Activated T-cell treated with anti-CD3 and anti-CD28 coated beads for 1 hour (primary cell): ENCODE results near the gene ATG7.
"Not testable (repeated sequence)": the region's sequence is repeated elsewhere in the genome, so short reads cannot be mapped to it uniquely, and the experiment has no call there.

ENCODE experiments used
- DNase-seq: peaks from one replicate; pipeline ENCODE4 v3.0.0-alpha.2; 2020; ENCODE audit warnings: low read depth

The ATG7 gene

DNA sequence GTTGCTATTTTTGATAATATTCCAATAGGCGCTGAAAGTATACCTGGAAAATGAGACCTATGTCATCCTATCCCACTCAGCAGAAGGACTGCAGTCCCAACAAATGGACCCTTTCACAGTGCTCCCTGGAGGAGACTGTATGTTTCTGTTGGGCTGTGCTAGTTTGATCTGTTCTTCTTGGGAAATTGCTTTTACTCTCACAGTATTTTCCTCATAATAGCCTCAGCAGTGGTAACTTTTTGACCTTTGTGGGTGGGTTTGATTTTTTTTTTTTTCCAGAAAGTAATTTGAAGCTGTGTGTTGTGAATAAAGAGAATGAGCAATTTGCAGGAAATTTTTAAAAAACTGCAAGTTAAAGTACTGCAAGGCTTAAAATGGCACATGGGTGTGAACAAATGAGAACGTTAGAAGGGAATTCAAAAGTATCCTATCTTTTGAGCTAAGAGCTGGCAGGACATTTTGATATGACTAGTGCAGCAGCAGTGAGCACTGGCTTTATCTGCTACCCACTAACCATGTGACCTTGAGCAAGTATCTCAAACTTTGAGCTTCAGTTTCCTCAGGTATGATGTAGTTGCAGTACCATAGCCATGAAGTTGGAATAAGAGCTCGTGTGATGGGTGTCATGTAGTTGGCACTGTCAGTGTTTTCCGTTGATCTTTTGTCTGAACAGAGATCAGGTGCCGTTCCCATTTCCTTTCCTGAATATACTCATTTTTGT lies 118.4 kb downstream of the ATG7 start:
- DNase-seq, result no peak

DNA sequence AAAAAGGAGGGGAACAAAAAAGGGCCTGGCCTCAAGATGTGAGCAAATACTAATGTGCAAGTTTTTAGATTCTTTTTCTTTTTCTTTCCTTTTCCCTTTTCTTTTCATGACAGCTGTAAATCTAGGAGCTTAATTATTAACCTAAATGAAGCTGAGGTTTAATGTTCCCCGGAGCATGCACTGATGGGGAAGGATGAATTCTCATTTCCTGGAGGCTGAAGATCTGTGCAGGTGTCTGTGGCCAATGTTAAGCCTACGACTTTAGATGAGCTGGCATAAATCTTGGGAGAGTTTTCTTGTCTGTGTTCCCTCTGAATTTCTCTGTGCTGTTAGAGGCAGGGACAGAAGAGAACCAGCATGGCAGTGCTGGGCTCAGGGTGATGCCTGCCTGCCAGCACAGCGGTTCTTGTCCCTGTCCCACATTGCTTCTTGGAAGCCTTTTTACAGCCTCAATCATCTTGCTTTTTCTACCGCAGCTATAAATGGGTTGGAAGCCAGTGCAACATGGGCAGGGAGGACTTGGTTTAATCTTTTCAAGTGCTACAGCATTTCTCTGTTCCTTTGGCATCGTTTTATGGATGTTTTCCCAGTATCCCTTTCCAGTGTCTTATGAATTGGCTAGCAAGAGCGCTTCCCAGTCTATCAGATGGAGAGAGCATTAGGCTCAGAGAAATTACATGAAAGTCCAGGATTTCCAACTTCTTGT lies 119.1 kb downstream of the ATG7 start:
- DNase-seq, result no peak

DNA sequence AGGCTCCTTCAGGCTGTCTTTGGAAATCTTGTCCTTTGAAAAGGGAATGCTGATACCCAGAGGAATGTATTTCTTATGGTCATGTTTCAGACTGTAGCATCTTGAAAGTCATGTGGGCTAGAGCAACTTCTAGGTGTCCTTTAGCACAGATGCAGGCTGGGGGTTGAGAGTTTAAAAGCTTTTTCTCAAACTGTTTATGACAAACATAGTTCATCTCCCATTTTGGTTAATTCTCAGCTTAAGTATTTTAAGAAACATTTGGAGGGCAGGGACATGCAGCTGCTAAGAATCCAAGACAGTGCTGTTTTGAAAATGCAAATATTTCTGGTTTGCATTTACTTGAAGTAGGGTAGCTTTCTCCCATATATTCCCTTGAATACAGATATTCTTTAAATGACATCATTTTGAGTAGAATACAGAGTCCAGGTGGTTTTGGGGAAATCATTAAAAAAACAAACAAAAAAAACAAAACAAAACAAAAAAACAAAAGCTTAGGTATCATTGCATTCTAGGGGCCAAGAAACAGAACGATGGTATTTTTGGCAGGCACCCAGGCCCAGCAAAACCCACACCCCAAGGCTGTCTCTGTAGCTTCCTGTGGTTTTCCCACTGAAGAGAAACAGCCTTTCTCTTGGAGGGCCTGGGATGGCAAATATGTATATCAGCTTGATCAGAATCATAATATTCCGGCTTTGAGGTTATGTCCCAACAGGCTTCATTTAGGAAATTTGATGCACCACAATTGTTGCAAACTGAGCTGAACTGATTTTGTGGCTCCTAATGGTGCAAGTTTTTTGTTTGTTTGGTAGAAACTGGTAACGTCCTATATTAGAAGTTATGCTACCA lies 120.0 kb downstream of the ATG7 start:
- DNase-seq, result no peak

DNA sequence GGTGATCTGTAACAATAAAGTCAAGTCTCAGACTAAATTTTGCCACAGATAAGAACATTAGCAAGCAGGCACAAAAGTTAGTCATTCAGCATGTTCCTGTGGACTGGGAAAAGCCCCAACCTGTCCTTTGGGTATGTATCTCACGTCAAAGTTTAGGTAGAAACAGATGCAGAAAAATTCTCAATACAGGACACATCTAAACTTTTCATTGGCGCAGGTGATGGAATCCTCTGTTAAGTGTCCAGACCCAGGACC lies 120.6 kb downstream of the ATG7 start:
- no peak for DNase-seq

DNA sequence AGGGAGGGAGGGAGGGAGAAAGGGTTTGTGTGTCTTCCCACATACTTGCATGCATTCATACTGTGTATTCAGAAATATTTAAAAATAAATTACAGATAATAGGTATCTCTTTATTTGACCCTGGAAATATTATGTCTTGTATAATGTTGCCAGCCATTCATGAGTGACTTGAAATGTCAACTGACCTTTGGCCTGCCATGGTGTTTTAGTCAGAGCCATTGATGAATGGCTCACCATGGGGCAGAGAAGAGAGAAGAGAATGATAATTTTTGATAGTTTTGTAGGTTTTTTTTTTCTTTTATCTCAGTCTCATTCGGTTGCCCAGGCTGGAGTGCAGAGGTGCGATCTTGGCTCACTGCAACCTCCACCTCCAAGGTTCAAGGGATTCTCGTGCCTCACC lies 121.2 kb downstream of the ATG7 start:
- no peak for DNase-seq

DNA sequence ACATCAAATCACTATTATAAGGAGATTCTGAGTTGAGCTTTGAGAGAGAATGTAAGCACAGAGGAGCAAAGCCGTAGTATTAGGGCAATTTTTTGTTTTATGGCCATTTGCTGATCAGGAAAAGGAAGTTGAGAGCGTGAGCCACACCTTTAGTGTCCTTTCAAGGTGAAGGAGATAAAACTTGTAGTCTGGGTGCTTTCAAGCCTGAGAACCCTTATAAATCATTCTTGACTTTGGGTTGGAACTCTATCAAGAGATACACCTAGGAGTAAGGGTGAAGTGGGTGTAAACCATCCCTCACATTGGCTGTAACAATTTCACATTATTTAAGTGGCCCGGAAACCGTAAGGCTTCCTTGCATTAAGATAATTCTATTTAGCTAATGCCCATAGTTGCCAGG lies 122.2 kb downstream of the ATG7 start:
- no peak for DNase-seq

DNA sequence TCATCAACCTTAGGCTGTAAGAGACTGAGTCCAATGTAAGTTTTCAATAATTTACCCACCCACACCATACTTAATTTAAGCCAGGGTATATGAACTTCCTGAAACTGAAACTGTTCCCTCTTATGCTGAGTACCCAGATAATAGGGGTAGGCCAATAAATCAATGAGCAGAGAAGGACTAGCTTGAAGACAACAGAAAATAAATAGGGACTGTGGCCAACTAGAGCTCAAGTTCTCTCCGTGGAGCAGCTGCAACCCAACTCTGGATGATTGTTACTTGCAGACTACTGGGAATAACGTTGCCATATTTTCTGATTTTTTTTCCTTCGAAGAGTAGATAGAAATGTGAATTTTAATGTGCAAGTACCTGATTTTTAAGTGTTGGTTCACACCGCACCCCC lies 128.0 kb downstream of the ATG7 start:
- DNase-seq, result no peak

DNA sequence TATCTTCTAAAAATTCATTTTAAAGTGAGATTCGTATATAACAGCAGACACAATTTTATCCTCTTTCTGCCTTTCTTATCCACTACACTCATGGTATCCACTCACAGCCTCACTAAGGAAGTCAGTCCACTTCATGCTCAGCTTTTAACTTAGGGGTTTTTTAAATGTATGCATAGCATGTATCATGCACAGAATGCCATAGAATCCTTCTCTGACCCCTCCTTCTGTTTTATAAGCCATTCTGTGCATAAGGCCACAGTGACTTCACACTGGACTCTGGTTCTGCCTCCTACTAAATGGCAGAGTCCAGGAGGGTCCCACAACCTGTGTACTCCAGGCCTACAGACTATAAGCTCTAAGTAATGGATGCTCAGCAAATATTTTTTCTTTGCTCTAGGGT lies 129.2 kb downstream of the ATG7 start:
- DNase-seq, result no peak

DNA sequence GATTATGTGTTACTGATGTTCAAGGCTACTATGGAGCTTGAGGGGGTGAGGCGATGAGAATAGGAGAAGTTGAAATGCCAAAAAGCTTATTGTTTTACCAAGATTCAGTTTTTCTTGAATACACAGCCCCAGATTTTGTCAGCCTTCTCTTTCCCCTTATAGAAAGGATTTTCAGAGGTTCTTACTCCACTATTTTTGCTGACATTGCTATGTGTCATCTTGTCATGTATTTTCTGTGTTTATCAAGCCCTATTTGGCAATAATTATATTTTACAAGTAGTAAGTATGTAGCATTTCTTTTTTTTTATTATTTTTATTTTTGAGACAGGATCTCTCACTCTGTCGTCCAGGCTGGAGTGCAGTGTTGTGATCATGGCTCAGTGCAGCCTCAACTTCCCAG lies 133.1 kb downstream of the ATG7 start:
- DNase-seq, result no peak

DNA sequence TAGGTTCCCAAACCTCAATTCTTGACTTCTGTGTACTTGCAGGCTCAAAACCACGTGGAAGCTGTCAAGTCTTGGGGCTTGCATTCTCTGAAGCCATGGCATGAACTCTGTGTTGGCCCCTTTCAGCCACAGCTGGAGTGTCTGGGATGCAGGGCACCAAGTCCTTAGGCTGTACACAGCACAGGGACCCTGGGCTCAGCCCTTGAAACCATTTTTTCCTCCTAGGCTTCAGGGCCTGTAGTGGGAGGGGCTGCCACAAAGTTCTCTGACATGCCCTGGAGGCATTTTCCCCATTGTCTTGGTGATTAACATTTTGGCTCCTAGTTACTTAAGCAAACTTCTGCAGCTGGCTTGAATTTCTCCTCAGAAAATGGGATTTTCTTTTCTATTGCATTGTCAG lies 135.4 kb downstream of the ATG7 start:
- DNase-seq, result no peak

DNA sequence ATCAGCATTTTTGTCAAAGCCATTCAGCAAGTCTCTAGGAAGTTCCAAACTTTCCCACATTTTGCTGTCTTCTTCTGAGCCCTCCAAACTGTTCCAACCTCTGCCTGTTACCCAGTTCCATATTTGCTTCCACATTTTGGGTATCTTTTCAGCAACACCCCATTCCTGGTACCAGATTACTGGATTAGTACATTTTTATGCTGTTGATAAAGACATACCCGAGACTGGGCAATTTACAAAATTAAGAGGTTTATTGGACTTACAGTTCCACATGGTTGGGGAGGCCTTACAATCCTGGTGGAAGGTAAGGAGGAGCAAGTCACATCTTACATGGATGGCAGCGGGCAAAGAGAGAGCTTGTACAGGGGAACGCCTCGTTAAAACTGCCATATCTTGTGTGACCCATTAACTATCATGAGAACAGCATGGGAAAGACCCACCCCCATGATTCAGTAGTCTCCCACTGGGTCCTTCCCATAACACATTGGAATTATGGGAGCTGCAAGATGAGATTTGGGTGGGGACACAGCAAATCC lies 136.2 kb downstream of the ATG7 start:
- DNase-seq, result not testable (repeated sequence)

DNA sequence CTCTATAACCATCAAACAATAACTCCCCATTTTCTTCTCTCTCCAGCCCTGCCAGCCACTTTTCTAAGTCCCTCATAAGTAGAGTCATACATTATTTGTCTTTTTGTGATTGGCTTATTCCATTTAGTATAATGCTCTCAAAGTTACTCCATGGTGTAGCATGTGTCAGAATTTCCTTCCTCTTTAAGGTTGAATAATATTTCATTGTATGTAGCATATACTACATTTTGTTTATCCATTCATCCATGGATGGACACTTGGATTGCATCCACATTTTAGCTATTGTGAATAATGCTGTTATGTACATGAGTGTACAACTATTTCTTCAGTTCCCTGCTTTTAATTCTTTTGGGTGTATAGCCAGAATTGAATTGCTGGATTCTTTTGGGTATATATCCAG lies 138.4 kb downstream of the ATG7 start:
- DNase-seq, result no peak

DNA sequence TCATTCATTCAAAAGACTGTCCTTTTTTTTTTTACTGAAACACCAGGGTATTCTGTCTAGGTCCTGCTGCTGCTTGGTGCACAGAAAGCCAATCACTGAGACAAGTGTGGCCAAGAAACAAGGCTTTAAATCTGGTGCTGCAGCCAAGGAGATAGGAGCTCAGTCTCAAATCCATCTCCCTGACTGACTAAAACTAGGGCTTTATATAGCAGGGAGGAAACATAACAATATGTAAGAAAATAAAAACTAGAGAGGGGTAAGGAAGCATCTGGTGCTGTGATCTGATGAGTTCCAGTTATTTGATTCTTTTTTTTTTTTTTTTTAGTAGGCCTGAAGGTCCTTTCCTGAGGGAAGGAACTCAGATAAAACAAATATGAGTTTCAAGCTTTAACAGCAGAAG lies 139.8 kb downstream of the ATG7 start:
- no peak for DNase-seq

DNA sequence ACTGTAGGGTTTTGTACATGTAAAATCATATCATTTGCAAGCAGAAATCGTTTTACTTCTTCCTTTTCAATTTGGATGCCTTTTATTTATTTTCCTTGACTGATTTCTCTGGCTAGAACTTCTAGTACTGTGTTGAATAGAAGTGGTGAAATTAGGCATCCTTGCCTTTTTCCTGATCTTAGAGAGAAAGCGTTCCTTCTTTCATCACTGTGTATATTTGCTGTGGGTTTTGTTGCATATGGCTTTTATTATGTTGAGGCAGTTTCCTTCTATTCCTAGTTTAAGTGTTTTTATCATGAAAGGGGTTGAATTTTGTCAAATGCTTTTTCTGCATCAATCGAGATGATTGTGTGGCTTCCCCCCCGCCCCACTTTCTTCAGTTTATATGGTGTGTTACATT lies 140.9 kb downstream of the ATG7 start:
- DNase-seq, result no peak

DNA sequence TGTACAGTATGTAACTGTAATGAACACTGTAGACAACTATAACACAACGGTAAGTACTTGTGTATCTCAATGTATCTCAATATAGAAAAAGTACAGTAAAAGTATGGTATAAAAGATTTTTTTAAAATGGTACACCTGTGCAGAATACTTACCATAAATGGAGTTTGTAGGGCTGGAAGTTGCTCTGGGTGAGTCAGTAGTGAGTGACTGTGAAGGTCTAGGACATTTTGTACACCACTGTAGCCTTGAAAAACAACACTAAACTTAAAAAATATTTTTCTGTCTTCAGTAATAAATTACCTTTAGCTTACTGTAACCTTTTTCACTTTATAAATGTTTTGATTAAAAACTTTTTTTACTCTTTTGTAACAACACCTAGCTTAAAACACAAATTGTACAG lies 142.9 kb downstream of the ATG7 start:
- DNase-seq, result no peak

DNA sequence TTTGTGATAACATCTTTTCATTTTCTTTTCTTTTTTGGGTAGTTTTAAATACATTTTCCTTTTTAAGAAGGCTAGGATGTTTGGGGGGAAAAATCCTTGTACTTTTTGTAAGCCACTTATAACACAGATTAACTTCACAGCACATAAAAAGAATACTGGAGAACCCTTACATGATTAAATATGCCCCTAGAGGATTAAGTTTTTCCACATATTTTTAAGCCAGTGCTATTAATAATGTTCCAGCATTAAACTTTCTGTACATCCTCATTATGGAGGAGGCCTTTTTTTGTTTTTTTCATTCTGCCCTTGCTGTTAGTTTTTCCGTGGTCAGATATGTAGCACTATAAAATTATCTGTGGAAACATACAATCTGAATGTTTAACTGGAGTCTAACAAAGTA lies 147.9 kb downstream of the ATG7 start:
- DNase-seq, result no peak

DNA sequence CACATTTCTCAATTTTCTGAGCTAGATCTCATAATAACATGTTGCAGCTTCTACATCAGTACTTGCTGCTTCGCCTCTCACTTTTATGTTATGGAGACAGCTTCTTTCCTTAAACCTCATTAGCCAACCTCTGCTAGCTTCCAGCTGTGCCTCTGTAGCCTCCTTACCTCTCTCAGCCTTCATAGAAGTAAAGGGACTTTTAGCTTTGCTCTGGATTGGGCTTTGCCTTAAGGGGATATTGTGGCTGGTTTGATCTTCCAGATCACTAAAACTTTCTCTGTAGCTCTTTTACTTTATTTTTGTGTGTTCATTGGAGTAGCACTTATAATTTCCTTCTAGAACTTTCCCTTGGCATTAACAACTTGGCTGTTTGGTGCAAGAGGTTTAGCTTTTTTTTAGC lies 150.1 kb downstream of the ATG7 start:
- no peak for DNase-seq

DNA sequence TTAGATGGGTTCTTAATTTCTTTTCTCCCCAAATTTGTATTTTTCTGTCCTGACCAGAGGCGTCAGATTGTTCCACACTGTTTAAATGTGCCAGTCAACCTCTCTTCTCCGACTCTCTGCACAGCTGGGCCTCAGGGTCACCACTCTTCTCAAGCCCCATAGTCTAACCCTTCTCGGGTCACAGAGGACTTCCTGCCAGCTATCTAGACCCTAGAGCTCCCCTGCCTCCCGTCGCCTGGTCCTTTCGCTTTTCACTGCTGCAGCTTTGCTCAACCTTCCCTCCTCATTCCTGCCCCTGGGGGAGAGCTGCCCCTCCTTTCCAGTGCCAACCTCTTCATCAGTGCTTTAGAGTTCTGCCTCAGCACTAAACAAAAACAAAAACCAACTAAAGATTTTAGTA lies 151.7 kb downstream of the ATG7 start:
- no peak for DNase-seq

DNA sequence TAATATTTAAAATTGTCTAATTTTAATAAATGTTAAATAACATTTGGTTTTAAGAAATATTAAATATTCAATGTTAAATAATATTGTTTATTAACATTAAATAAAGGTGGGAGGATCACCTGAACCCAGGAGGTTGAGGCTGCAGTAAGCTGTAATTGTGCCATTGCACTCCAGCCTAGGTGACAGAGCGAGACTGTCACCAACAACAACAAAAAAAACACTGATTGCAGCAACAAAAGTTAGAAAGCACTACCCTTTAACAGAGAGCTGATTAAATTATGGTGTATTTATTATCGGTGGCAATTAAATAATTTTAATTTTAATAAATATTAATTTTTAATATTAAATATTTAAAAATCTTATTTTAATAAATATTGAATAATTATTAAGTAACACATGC lies 152.1 kb downstream of the ATG7 start:
- DNase-seq, result no peak

DNA sequence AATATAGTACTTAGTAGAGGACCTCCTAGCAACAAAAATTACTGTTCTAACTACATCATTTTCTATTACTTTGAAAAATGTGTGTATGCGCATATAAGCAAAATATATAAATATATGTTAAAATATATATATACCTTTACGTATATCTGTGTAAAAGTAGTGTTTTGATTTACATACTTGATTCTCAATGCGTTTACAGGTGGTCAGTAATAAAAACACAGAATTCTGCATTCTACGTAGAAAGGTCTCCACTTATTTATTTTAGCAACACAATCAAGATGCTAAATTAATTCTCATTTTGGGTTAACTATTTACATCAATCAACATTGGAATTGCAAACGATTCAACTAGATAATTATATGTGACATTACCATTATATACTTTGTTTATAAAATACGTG lies 158.0 kb downstream of the ATG7 start:
- no peak for DNase-seq

DNA sequence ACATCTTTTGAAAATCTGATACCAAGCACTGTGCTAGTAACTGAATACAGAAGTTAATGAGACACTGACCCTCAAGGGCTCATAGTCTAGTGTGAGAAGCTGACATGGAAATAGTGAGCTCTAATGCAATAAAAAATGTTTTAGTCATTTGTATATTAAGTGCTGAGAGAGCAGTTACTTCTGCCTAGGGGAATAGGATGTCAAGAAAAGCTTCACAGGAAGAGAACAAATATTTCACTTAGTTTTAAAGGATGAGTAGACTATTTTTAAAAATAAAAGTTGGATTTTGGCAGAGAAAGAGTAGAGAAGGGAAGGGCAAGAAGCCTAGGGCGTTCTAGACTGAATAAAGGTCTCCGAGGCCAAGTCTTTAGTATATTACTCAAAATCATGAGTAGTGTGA lies 158.4 kb downstream of the ATG7 start:
- no peak for DNase-seq

DNA sequence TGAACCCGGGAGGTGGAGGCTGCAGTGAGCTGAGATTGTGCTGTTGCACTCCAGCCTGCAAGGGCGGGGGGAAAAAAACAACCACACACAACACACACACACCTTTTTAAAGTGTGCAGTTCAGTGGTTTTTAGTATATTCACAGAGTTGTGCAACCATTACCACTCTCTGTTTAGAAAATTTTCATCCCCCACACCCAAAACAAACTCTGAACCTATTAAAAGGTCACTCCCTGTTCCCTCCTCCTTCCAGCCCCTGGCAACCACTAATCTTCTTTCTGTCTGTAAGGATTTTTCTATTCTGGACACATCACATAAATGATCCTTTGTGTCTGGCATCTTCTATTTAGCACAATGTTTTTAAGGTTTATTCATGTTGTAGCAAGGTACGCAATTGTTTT lies 159.1 kb downstream of the ATG7 start:
- DNase-seq, result no peak

DNA sequence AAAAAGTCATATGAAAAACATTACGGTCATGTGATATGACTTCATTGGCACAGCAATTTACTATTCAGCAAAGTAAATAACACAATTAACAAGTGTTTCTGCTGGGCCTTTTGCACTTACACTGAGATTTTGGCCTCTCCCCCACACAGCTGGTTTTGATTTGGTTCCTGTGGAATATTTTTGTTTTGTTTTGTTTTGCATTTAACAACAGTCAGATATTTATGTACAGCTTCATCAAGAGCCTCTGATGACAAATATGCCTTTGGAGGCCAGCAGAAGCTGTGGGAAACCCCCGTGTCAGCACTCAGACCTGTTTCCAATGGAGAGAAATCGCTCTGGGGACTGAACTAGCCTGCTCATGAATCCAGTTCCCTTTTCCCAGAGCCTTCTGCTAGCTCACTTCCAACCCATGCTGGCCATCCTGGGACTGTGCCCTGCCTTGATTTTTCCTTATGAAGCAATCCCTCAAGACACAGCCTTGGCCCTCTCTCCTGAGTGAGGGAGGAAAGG lies 161.9 kb downstream of the ATG7 start:
- no peak for DNase-seq
